Putamen (tissue), 1 donor: ENCODE results near the gene TAS1R2.
"Not testable (repeated sequence)": the region's sequence is repeated elsewhere in the genome, so short reads cannot be mapped to it uniquely, and the experiment has no call there.

ENCODE experiments used
- DNase-seq: peaks from one replicate; pipeline ENCODE4 v3.0.0-alpha.2; 2016; ENCODE audit warnings: low spot score

TAS1R2 gene

GRCh38 chr1:18859560-18859959 is at the start of gene TAS1R2:
Gene TAS1R2, minus strand, starts transcription at chr1:18859660. Its CDS starts 0 bp downstream, at chr1:18859660.
- DNase-seq: no peak

GRCh38 chr1:18907917-18908845 is 48.7 kb upstream of the TAS1R2 start:
- no peak for DNase-seq

- DNase-seq: peak; percentile 68
These were observed 47.8 kb upstream of the TAS1R2 start for GRCh38 chr1:18907021-18907916.

- DNase-seq: no peak
These were observed 43.9 kb upstream of the TAS1R2 start for GRCh38 chr1:18903291-18903756.

- peak; percentile 98 for DNase-seq
These were observed 43.2 kb upstream of the TAS1R2 start, which contains the start of gene ALDH4A1 for GRCh38 chr1:18902523-18903290. Gene ALDH4A1, minus strand, starts transcription at chr1:18902555. Its CDS starts 32 bp downstream, at chr1:18902523.

DNA sequence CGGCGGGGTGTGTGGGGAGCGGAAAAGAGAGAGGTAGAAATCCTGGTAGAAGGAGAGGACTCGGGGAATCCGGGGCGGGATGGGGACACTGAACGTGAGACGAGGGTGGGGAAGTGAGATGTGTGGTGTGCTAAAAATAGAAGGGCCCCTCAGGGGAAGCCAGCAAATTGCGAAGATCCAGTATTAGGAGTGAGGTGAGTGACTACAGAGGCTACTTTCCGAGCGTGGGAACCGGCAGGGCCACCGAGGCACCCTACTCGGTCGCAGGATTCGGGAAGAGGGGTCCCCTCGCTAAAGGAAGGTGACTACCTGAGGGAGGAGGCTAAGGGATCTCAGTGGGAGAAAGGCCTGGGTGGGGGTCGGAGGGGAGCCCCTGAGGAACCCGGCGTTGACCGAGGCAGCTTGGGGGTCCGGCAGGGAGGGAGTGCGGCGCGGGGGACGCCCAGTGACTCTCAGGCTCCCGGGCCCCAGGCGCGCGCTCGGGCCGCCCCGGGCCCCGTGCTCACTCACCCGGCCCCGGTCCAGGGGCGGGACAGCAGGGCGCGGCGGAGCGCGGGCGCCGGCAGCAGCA is 42.6 kb upstream of the TAS1R2 start:
- no peak for DNase-seq

DNA sequence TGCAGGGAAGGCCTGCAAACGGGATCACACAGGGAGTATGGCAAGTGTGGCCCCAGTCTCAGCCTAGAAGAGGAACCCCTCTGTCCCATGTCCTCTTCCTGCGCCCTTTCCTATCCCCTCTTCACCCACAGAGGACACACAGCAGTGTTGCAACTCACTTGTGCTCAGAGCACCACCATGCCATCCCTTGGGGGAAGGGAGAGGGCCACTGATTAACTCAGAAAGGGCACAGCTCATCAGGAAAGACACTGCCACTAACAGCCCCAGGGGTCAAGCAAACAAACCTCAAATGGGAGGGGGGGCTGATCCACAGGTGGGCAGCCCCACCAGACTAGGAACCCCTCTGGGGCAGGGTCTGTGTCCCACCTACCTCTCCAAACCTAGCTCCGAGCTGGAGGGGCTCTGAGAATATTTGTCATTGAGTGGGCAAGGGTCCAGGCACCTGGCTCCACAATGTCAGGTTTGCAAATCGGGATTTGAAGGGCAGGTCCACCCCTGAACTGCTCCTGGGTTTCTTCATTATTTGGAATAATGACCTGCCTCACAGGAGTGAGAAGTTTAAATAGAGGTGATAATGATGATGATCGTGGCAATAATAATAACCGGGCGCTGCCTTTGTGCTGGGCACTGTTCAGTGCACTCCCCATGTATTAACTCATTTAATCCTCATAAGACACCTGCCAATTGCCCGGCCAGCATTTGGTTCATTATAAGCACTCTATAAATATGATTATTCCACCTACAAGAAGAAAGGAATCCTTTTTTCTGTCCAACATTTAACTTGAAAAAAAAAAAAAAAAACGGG is 41.9 kb upstream of the TAS1R2 start:
- no peak for DNase-seq

DNA sequence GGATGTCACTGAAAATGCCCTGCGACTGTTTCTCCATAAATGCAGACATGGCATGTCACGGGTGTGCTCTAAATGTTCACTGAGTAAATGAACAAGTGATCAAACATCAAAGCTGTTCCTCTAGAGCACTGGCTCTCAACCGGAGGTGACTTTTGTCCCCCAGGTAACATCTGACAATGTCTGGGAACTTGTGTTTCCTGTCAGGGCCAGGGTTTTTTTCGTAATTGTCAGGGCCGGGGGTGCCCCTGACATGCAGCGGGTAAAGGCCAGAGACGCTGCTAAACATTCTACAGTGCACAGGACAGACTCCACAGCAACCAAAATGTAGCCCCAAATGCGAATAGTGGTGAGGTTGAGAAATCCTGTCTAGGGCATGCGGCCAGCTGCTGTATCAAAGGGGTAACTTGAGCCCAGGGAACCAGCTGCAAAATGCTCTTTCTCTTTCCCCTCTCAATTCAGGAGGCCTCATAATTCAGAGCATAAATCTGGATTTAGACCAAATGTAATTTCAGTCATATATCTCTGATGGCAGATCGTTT is 40.9 kb upstream of the TAS1R2 start:
- DNase-seq: no peak

GRCh38 chr1:18899363-18900049 is 40.0 kb upstream of the TAS1R2 start:
- no peak for DNase-seq

DNA sequence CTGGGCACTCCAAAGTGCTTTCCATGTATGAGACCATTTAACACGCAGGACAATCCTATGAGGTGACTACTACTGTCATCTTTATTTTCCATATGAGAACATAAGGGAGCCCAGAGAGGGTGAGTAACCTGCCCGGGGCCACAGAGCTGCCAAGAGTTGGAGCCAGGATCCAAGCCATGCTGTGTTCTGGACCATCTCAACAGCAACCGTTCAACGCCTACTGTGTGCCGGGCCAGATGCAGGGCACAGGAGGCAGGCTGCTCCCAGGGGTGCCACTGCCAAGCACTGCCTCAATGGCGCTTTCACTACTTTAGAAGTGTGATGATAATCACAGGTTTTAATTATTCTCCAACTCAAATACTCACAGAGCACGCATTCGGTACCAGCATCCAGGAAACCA is 39.1 kb upstream of the TAS1R2 start:
- DNase-seq: no peak

GRCh38 chr1:18895317-18895716 is 35.9 kb upstream of the TAS1R2 start:
- no peak for DNase-seq

DNA sequence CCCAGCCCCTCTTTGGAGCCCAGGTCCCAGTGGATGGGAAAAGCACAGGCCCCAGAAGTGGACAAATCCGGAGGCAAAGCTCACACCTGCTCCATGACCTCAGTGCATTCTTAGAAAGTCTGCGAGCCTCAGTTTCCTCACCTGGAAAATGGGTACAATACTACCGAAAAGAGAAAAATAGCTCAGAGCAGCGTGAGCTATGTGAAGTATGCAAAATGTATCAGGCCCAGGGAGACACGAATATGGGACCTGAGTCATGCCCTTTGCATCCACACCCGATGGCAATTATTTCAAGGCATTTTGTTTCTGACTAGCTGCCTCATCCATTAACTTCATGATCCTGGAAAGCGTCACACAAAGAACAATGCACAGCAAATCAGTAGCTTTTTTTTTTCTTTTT is 33.7 kb upstream of the TAS1R2 start:
- no peak for DNase-seq

- DNase-seq: not testable (repeated sequence)
These were observed 32.4 kb upstream of the TAS1R2 start for GRCh38 chr1:18891858-18892257.

DNA sequence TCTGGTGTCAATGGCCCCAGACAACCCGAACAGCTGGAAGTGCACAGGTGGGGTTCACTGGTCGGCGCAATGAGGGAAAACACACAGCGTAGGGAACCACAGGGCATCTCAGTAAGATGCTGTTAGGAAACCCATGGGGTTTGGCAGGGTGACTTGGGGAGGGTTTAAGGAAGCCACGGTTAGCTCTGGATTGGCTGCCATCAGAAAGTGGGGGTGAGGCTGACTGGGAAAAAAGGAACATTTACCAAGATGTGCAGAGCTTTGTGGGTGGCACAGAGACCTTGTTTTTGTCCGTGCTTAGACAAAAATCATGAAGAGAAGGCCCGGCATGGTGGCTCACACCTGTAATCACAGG is 31.9 kb upstream of the TAS1R2 start:
- no peak for DNase-seq

DNA sequence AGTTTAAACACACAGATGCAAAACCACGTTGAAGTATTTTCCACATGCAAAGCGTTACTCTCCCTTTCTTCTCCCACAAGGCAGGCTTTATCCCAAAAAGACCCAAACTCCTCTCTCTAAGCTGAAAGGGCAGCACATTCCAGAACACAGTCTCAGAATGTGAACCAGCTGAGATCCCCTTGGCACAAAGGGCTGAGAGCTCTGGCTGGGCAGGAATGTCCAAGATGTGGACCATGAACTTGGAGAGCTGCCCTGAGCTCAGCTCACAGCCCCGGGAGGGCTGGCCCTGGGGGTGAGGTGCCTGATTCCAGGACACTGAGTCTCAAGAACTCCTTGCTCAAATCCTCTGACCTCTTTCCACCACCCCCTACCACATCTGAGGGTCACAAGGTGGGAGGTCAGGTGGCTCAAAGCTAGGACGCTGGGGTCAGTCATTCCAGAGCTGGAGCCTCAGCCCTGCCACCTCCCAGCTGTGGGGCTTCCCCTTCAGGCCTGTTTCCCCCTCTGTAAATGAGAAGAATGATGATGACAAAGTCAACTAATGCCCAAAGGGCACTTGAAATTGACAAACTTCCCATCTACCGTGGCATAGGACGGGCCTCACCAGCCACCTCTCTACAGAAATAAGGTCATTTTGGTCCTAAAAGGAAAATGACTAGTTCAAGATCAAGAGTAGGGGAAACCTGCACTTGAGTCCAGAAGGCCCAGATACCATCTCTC is 31.4 kb upstream of the TAS1R2 start:
- DNase-seq: no peak

GRCh38 chr1:18886003-18886335 is 26.5 kb upstream of the TAS1R2 start:
- DNase-seq: no peak

DNA sequence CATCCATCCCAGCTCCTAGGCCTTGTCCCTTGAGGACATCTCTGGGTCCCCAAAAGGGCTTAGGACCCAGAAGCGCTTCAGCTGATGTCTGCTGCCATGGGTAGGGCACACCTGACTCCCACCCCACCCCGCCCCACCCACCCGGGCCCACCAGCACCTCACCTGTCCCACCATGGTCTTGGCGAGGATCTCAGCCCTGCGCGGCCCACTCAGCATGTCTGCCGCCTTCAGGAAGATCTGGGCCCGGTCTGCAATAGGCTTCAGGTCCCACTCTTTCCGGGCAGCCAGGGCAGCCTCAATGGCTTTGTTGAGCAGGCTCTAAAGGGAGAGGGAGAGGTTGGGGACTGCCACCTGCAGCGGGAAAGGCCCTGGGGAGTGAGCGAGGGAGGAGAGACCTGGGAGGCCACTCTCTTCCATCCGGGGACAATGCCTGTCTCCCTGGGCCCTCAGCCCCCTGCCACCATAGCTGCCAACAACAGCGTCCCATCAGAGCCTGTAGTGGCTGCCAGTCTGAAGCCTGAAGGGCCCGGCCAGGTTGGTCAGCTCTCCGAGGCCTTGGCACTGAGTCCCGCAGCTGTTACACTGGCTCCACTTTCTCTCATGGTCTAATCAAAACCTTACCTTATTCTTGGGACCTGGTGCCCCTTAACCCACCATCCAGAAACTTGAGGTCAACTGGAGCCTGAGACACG is 26.0 kb upstream of the TAS1R2 start:
- DNase-seq: no peak

DNA sequence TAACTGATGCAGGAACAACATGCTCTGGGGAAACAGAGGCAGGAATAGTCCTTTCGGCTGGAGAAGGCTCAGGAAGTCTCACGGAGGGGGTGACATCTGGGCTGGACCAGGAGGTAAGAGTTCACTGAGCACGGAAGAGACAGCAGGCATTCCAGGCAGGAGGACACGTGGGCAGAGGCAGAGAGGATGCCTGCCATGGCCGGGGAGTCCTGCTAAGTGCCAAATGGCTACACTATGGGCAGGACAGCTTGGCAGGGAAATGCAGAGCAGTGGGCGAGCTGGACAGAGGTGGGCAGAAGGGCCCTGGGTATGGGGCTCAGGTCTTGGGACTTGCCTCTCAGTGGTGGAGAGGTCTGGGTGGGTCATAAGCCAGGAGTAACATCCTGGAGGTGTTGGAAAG is 25.3 kb upstream of the TAS1R2 start:
- DNase-seq: no peak

DNA sequence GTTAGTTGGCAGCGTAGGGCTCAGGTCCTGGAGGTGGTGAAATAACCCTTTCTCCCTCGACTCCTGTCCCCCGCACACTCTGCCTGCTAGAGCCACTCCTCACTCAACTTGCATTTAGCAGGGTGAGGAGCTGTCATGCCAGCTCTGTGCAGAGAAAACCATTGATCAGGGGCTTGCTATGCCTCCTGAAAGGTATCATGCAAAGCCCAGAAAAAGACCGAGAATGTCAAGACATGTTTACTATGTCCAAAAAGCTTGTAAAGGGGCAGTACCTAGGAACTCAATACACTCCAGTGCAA is 24.9 kb upstream of the TAS1R2 start:
- no peak for DNase-seq
